Bronchial epithelial cell (primary cell): Measurements from ENCODE around the gene CFDP1. TPM values are rescaled to one million over a fixed set of nuclear protein-coding genes. Genes with fewer than 3 reads are reported as not detected.
A peak's percentile ranks its signal among the peaks of the same experiment; 100 is the strongest.

Source experiments
- DNase-seq: peaks from one replicate; pipeline ENCODE4 v3.0.0-alpha.2; 2010; ENCODE audit warnings: low read depth
- FAIRE-seq: peaks from 2 replicates; lab custom pipeline; 2011; peaks lifted over from hg19 to GRCh38; lab: Jason Lieb, UNC
- H3K27me3 ChIP-seq: 2 replicates; pipeline ENCODE4 v1.5.1; 2011; ENCODE audit warnings: low read length; ENCODE audit not compliant: control insufficient read depth, insufficient read depth
- H3K36me3 ChIP-seq: 2 replicates; pipeline ENCODE4 v1.5.1; 2011; ENCODE audit warnings: low read length; ENCODE audit not compliant: control insufficient read depth, insufficient read depth
- H3K4me3 ChIP-seq: 2 replicates; pipeline ENCODE4 v1.5.1; 2011; ENCODE audit warnings: mild to moderate bottlenecking, low read depth, low read length, control low read depth
- total RNA-seq: library from RNA; depleted of rRNA; stranded (reverse); fragments of >200 nt; gene quantifications from 2 replicates; pipeline ENCODE4 v1.2.1, GENCODE V29; 2014
- TF ChIP-seq, protein P1 (sequence below): IDR thresholded peaks from 2 replicates; pipeline ENCODE4 v1.5.1; 2011; ENCODE audit warnings: mild to moderate bottlenecking, moderate library complexity, low read length, control low read depth, inconsistent platforms; ENCODE audit not compliant: insufficient read depth, severe bottlenecking

CFDP1 gene
- total RNA-seq, 1 donor from 2014 or later: 46.6 TPM

DNA sequence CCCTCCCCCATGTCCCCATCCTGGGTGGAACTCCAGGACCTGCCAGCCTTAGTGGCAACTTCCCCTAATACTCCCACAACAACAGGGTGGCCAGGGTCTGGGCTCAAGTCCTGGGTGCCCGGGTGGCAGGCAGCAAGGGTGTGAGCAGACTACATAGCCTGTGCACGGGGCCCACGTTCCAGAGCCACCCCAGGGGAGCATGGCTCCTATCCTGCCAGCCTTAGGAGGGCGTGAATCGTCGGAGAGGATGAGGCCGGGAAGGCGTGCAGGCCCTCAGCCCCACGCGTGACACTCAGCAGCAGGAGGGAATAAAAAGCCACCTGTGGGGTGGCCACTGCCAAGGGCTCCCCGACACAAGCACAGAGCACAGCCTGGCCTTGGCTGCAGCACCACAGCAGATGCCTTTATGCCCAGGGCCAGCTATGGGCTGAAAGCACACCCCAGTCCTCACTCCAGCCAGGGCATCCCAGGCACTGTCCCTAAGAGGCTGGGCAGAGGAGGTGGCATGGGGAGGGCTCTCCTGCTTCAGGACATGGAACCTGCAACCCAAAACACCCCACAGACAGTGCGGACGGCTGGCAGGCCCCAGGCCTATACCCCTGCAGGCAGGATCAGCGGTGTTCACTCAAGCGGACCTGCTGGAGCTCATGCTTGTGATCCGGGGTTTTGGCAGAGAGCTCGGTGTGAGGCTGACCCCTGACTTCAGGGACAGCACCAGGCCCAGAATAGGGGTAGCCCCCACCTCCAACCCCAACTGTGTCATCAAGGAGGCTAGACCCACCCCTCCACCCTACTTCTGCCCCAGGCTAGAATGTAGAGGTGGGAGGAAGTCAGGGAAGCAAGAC, 184.5 kb downstream of the CFDP1 start:
- Histone ChIP-seq H3K36me3 (peaks cover 12% of the 10 kb centered on the region), H3K4me3 (no peak overlapping the region), H3K27me3 (no peaks in the 10 kb centered on the region)
- TF ChIP-seq, protein P1, sequence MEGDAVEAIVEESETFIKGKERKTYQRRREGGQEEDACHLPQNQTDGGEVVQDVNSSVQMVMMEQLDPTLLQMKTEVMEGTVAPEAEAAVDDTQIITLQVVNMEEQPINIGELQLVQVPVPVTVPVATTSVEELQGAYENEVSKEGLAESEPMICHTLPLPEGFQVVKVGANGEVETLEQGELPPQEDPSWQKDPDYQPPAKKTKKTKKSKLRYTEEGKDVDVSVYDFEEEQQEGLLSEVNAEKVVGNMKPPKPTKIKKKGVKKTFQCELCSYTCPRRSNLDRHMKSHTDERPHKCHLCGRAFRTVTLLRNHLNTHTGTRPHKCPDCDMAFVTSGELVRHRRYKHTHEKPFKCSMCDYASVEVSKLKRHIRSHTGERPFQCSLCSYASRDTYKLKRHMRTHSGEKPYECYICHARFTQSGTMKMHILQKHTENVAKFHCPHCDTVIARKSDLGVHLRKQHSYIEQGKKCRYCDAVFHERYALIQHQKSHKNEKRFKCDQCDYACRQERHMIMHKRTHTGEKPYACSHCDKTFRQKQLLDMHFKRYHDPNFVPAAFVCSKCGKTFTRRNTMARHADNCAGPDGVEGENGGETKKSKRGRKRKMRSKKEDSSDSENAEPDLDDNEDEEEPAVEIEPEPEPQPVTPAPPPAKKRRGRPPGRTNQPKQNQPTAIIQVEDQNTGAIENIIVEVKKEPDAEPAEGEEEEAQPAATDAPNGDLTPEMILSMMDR: no peak
- FAIRE-seq: no peak
- DNase-seq: no peak

DNA sequence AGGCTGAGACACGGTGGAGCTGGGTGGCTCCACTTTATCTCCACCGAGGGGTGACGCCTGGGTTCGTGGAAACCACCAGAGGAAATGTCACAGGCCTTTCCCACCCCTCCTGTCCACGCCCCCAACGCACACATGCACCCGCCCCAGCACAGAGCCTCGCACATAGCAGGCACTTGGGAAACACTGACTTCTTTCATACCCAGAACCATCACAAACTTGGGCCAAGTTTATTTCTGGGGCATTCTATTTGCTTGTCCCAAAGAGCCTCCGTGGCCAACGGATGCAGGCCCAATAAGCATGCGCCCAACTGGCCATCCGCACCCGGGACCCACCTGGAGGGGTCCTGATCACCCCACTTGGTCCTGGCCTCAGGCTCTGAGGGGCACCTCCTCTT, 185.2 kb downstream of the CFDP1 start:
- no peaks in the 10 kb centered on the region for H3K27me3 ChIP-seq
- H3K36me3 ChIP-seq: peaks cover 12% of the 10 kb centered on the region
- TF ChIP-seq, protein P1: no peak
- FAIRE-seq (no peak), DNase-seq (no peak)
- no peak overlapping the region for H3K4me3 ChIP-seq

DNA sequence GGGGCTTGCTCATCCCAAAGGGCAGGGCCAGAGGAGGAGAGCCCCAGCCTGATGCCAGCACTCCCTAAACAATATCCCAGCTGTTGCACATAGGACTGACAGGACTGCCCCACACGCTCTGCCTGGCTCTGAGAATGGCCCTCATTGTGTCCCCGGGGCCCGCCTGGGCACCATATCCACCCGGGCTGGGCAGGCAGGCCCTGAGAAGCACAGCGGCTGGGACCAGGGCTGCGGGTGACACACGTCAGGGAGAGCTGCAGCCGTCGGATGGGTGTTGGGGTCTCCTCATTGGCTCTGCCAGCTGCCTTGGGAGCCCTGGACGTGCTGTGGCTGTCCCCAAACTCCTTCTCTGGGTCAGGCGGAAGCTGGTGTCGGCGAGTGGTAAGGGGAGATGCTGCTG, 186.1 kb downstream of the CFDP1 start:
- Histone ChIP-seq H3K4me3 (no peak overlapping the region), H3K36me3 (peaks cover 20% of the 10 kb centered on the region), H3K27me3 (no peaks in the 10 kb centered on the region)
- FAIRE-seq (no peak), DNase-seq (no peak)
- TF ChIP-seq, protein P1: no peak

DNA sequence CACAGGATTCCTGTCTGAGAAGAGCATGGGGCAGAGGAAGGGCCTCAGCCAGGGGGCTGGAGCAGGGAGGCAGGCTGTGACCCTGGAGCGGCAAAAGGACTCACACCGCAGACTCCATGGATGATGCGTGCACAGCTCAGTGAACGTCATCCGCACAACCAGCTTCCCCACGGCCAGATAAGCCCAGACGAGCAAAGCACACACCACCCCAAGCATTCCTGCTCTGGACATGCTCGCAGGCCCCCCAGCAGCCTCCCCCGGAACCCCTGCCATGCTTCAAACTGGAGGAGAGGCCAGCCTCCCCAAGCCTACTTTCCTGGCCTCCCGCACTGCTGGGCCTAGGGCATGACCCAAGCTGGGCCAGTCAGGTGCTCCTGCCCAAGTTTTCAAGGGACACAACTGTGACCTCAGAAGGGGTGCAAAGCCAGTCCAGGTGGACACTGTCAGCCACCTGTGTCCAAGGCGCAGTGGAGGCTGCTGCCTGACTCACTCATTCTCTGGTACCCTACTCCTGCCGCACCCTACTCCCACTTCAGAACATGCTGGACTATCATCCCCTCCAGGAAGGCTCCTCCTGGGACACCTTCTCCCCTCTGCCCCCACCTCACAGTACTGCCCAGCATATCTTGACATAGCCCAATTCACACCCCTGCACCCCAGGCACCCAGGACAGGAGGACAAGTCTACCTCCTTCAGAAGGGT, 186.6 kb downstream of the CFDP1 start:
- no peaks in the 10 kb centered on the region for H3K27me3 ChIP-seq
- DNase-seq (no peak), FAIRE-seq (no peak)
- TF ChIP-seq, protein P1: no peak
- peaks cover 25% of the 10 kb centered on the region for H3K36me3 ChIP-seq
- H3K4me3 ChIP-seq: no peak overlapping the region

DNA sequence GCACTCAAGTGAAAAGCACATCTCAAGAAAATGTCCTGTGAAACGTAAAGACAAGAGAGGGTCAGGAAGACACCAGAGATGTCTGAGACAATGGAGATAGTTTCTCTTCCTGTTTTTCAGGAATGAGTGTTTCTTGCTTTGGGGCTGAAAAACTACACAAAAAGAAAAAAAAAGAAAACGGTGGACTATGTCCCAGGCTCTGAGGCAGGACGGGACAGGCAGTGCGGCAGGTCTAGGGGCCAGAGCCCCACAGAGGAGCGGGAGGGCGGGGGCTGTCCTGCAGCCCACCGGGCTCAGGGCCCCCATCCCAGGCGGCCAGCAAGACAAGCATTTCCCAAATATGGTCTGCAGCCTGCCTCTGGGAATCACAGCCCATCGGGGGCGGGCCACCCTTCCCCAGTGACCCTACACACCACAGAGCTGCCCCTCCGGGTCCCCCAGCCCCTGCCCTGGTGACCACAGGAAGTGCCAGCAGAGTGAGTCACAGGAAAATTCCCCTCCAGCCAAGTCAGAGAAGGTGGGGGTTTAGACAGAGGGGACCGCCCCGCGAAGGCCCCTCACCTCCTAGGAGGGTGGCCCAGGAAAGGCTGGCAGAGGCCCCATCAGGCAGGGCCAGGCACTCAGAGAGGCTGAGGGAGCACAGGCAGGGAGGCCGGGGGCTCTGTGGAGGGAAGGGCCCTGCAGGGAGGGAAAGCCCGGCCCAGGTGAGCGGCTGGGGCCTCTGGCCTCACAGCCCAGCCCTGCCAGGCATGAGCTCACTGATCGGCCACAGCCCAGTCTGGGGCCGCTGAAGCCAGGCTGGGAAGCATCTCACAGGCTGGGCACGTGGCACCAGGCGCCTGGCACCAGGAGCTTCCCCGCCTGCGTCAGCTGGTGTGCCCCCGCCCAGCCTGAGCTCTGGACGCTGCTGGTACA, 188.2 kb downstream of the CFDP1 start:
- TF ChIP-seq, protein P1: no peak
- Histone ChIP-seq H3K4me3 (no peak overlapping the region), H3K27me3 (no peaks in the 10 kb centered on the region), H3K36me3 (peaks cover 31% of the 10 kb centered on the region)
- peak; percentile 69 for DNase-seq
- FAIRE-seq: no peak
